AG04449 (cell line): ENCODE data around the gene NHERF2.

ENCODE experiments used
- CTCF ChIA-PET: fragments of 350-600 bp; formaldehyde crosslinking; extraction: SDS; loops from one replicate; lab custom pipeline; 2021; ENCODE audit warnings: antibody characterized with exemption; lab: Yijun Ruan, JAX
- POLR2A ChIA-PET: fragments of 400-600, 350-600 bp; formaldehyde crosslinking; extraction: SDS; loops from one replicate; lab custom pipeline; 2020; ENCODE audit warnings: antibody characterized with exemption, inconsistent platforms; lab: Yijun Ruan, JAX
- DNase-seq: peaks from one replicate; pipeline ENCODE4 v3.0.0-alpha.2; 2010; ENCODE audit warnings: low read depth, low spot score
- H3K4me3 ChIP-seq: 2 replicates; pipeline ENCODE4 v1.5.1; 2011; ENCODE audit warnings: low read depth, mild to moderate bottlenecking, control low read depth, low read length
- CTCF ChIP-seq: IDR thresholded peaks from one replicate; pipeline ENCODE4 v1.5.1; 2011; ENCODE audit warnings: mild to moderate bottlenecking, moderate library complexity, low read length, control low read depth, inconsistent platforms; ENCODE audit not compliant: insufficient read depth; ENCODE audit errors: missing control alignments

The NHERF2 gene

DNA sequence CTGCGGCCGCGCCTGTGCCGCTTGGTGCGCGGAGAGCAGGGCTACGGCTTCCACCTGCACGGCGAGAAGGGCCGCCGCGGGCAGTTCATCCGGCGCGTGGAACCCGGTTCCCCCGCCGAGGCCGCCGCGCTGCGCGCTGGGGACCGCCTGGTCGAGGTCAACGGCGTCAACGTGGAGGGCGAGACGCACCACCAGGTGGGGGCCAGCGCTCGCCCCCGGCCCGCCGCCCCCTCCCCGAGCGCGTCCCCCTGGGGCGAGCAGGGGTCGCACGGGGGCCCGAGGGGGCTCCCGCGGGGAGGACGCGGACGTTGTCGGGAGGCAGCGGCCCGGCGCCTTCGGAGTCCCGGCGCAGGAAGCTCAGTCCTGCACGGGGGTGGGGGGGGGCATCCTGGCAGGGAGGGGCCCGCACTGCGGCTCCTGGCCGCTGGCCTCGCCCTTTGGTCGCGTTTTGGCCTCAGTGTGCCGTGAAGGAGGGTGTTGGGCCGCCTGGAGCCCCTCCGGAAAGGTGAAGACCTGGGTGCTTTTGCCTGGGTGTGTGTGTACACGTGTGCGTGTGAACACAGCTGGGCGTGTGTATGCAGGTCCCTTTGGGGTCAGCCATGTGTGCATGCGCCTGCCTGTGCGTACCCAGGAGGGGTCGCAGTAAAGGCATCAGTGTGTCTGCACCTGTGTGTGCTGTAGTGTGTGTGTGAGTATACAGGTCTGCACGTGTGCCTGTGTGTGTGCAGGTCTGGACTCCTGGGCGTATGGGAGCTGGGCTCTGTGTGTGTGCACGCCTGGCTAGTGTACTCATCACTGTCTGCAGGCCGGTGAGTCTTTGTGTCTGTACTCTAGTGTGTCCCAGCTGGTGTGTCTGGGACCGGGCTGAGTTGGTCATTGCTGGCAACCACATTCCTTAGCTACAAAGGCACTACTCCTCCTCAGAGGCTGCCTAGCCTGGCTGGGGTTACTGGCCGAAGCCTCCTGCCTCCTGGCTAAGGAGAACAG lies 615 bp downstream of the NHERF2 start:
- TF ChIP-seq CTCF = peak; percentile 24
- no peak for DNase-seq
- ChIA-PET CTCF (interaction anchor here (1.0 to 3.1 kb wide), 3 partner anchors 11 to 113 kb away, joined by 6 to 13 read pairs (median 6); no protein-coding TSS in a partner anchor), POLR2A (interaction anchor here (1.2 to 1.8 kb wide), 2 partner anchors 63 to 128 kb away, joined by 5 to 11 read pairs; partner anchors contain the start of genes RPS2 and TRAF7)
- peak overlapping the region; percentile 83 for H3K4me3 ChIP-seq

DNA sequence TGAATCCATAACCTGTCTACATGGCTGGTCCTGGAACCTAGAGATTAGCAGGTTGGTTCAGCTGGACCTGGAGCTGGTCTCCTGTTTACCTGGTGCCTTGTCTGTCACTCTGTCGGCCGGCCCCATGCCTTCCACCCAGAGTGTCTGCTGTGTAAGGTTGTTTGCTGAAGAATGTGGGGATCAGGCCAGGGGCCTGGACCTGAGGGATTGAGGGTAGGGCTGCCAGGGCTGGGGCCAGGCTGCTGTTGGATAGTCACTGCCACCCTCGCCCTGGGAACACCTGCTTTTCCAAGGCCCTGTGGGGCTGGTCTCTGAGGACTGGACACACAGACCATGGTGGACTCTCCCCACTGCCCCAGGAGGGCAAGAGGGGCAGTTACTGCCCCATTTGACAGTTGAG lies 1.4 kb downstream of the NHERF2 start:
- TF ChIP-seq CTCF = no peak
- CTCF ChIA-PET = interaction anchor here (1.0 to 3.1 kb wide), 2 partner anchors 28 to 113 kb away, joined by 6 to 13 read pairs; no protein-coding TSS in a partner anchor
- no peak for DNase-seq
- H3K4me3 ChIP-seq = peak overlapping the region; percentile 83
- POLR2A ChIA-PET = interaction anchor here (0.6 to 1.8 kb wide), 3 partner anchors 44 to 127 kb away, joined by 3 to 11 read pairs (median 5); partner anchors contain the start of genes GFER, RPS2 and TRAF7

- no peak for TF ChIP-seq CTCF
- ChIA-PET CTCF (interaction anchor here (1.7 to 3.1 kb wide), 2 partner anchors 25 to 28 kb away, joined by 4 to 13 read pairs; no protein-coding TSS in a partner anchor), POLR2A (interaction anchor here (0.6 kb wide), 1 partner anchor 45 kb away, joined by 3 read pairs; the partner anchor contains the start of gene GFER)
- H3K4me3 ChIP-seq = peak overlapping the region; percentile 83
- DNase-seq = no peak
These were observed 2.0 kb downstream of the NHERF2 start for GRCh38 chr16:2028620-2029220.

DNA sequence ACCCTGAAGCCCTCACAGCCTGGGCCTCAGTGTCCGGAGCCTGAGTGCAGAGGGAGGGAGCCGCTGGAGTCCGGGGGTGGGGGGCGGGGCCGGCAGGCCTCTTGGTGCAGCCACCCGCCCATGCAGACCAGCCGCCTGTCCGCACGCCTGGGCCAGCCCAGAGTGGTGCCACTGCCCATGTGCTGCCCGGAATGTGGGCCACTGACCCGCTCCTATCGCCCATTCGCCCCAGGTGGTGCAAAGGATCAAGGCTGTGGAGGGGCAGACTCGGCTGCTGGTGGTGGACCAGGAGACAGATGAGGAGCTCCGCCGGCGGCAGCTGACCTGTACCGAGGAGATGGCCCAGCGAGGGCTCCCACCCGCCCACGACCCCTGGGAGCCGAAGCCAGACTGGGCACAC lies 2.6 kb downstream of the NHERF2 start:
- CTCF ChIA-PET = interaction anchor here (1.7 to 3.7 kb wide), 2 partner anchors 26 to 111 kb away, joined by 4 to 17 read pairs; no protein-coding TSS in a partner anchor
- POLR2A ChIA-PET = no interaction called here
- no peak overlapping the region for H3K4me3 ChIP-seq
- no peak for TF ChIP-seq CTCF
- DNase-seq = no peak

- DNase-seq = no peak
- no peak overlapping the region for H3K4me3 ChIP-seq
- POLR2A ChIA-PET = no interaction called here
- no peak for TF ChIP-seq CTCF
- CTCF ChIA-PET = interaction anchor here (1.0 to 3.7 kb wide), 3 partner anchors 26 to 110 kb away, joined by 3 to 17 read pairs (median 4); no protein-coding TSS in a partner anchor
These were observed 3.3 kb downstream of the NHERF2 start for GRCh38 chr16:2030036-2030435.
